COLO668 (cell line): ENCODE results near the gene GTF3C1.
"Not testable (repeated sequence)": the region's sequence is repeated elsewhere in the genome, so short reads cannot be mapped to it uniquely, and the experiment has no call there.

Experiments used
- DNase-seq: peaks from one replicate; lab custom pipeline; 2025; ENCODE audit not compliant: unreplicated experiment; lab: John Stamatoyannopoulos, UW

The GTF3C1 gene

DNA sequence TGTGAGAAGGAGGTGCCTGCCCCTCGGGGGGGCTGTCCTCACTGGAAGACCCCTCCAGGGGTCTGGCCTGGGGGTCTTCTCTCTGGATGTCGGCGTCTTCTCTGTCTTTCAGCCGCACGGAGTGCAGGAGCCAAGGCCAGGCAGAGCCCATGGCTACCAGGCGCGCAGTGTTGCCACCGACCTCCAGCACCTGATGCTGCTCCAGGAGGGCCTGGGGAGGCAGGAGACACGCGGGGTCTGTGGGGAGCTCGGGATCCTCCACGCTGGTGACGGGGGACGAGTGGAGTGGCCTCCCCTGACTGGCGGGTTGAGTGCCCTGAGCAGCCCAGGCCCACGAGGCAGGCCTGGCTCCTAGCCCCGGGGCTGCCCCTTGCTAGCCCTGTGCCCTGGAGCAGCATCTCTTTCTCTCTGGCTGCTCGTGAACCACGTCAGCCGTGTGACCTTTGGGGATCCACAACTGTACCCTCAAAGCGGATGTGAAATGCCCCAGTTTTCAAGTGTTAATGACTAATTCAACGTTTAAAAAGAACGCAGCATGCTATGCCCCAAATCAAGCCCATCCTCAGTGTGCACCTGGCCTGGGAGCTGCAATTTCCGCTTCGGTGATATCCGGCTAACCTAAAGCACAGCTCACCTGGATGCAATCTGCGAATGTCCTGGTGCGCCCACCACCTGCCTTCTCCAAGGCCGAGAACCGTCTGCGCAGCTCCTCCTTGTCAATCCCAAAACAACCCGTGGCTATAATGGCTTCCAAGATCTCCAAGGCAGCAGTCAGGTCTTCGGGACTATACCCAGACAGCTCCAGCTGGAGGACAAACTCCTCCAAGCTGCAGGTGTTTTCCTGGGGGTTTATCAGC is 84.9 kb downstream of the GTF3C1 start:
- no peak for DNase-seq

GRCh38 chr16:27463741-27464591 is 85.7 kb downstream of the GTF3C1 start:
- no peak for DNase-seq

DNA sequence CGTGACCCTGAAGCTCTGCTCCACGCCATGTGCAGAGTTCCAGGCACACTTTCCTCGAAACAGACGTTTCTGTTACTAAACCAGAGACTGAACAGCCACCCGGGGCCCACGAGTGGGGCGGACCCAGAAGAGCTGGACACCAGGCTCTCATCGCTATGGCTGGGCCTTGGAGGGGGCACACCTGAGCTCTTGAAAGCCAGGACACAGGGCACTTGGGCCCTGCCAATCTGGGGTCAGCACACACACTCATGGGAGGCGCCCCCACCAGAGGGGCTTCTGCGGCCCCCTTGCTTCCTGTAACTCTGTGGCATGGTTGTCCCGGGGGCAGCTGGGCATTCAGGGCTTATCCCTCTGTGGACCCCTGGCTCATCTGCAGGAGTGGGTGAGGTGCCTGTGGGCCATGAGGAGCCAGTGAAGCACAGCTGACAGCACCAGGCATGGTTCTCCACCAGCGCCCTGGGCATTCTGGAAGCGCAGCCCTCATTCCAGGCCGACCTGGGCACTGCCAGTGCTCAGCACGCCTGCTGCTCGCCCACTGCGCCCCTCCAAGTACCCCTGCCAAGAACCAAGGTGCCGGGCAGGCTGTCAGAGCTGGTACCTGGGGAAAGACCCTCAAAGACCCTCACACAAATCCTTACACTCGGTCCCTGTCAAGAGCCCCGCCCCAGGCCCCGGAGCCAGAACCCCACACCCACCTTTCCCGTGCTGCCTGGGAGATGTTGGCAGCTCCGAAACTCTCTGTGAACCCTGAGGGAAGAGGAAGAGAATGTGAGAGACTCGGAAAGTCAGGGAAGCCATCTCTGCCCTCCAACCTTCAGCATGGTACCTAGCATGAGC is 86.6 kb downstream of the GTF3C1 start:
- DNase-seq, result no peak

DNA sequence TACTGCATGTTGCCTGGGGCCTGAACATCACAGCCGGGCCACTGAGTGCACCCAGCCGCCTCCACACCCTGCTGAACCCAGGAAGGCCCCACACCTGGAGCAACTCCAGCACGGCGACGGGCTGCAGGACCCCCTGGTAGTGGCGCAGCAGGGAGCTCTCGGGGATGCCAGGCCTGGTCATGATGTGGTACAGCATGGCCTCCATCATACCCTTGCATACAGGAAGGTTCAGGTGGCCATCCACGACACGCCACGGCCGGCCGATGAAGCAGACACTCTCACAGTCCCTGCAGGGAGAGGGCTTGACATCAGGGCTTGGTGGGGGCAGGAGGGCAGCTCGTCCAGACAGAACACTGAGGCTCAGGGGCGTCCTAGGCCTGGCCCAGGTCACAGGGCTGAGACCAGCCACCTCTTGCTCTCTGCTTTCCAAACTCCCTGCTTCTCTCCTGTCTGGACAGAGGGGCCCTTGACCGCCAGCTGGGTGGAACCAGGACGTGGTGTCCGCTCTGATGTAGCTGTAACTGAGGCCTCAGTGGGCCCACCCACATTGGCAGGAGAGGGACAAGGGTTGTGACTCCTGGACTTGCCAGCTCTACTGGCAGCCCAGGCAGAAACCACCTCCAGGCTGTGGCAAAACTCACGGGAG is 87.4 kb downstream of the GTF3C1 start:
- no peak for DNase-seq

GRCh38 chr16:27461483-27462171 is 88.1 kb downstream of the GTF3C1 start:
- DNase-seq, result no peak

GRCh38 chr16:27460663-27461482 is 88.8 kb downstream of the GTF3C1 start:
- DNase-seq, result no peak

- DNase-seq, result no peak
These were observed 89.5 kb downstream of the GTF3C1 start for GRCh38 chr16:27460213-27460612.

GRCh38 chr16:27458987-27459688 is 90.6 kb downstream of the GTF3C1 start:
- no peak for DNase-seq

- no peak for DNase-seq
These were observed 91.5 kb downstream of the GTF3C1 start for GRCh38 chr16:27458258-27458657.

GRCh38 chr16:27457605-27457900 is 92.2 kb downstream of the GTF3C1 start:
- not testable (repeated sequence) for DNase-seq

DNA sequence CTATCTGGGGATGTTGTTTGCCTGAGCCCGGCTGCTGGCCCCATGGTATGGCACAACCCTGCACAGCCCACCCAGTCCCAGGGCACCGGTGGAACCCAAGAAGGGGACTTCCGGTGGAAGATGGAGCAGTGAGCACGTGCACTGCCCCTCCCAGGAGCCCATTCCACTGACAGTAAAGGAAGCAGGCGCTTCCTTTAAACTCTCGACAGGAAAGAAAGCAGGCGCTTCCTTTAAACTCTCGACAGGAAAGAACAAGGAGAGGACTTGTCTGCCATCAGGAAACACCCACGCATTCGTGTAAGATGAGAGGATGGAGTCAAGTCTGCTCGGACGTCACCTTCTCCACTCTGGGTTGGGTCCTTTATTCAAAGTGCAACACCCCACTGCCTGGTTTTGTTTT is 94.0 kb downstream of the GTF3C1 start:
- DNase-seq, result no peak

- no peak for DNase-seq
These were observed 96.3 kb downstream of the GTF3C1 start for GRCh38 chr16:27453494-27453825.

- DNase-seq, result no peak
These were observed 96.9 kb downstream of the GTF3C1 start for GRCh38 chr16:27452569-27453493.

- DNase-seq, result no peak
These were observed 99.5 kb downstream of the GTF3C1 start for GRCh38 chr16:27450196-27450549.

DNA sequence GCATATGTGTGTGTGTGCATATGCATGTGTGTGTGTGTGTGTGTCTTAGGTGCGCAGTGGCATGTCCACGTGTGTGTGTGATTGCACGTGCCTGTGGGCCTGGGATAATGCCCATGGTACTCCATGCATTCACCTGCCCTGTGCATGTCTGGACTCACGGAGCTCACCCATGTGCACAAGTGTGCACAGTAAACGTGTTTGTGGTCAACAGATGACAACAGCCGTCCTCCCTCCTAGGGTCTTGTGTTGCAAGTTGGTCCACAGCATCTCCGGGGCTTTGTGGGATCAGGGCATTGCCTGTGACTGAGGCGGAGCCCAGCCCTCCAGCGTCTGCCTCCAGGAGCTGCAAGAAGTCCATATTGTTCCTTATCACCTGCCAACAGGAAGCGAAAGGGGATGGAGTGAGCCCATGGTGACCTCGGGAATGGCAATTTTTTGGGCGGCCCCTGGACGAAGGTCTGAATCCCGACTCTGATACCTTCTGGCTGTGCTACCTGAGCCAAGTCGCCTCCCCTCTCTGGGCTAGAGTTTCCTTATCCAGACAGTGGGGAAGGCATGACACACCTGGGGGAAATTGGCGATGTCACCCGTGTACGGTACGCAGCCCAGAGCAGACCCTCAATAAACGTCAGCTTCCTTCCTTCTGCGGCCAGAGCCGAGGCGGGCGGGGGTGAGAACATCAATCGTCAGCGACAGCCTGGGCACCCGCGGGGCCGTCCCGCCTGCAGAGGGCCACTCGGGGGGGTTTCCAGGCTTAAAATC is 100.1 kb downstream of the GTF3C1 start:
- DNase-seq, result no peak

GRCh38 chr16:27448532-27449433 is 100.9 kb downstream of the GTF3C1 start:
- DNase-seq, result no peak
